ENCODE data around the gene NOP14.

GRCh38 chr4:2888886-2889285, 74.3 kb downstream of the NOP14 start:
- TF ChIP-seq CTCF (IDR thresholded peaks at IDR 0.05) (no peak), POLR2A (IDR thresholded peaks at IDR 0.05) (no peak), POLR2AphosphoS5 (IDR thresholded peaks at IDR 0.05) (no peak)

All from breast epithelium (tissue), 3 donors.